Parathyroid adenoma (tissue), 2 donors: ENCODE measurements around the gene WDR70.

Experiments
- H2AFZ ChIP-seq: fragments of 300-600 bp; sonication (generic); one replicate; pipeline ENCODE4 v1.7.0; 2017; ENCODE audit warnings: antibody characterized with exemption, mild to moderate bottlenecking
- H3K27ac ChIP-seq: fragments of 300-600 bp; sonication (generic); one replicate; pipeline ENCODE4 v1.7.0; 2017
- H3K27me3 ChIP-seq: fragments of 300-600 bp; sonication (generic); one replicate; pipeline ENCODE4 v1.7.0; 2017; ENCODE audit warnings: low read length; ENCODE audit not compliant: control insufficient read depth, insufficient read depth
- H3K36me3 ChIP-seq: fragments of 300-600 bp; sonication (generic); one replicate; pipeline ENCODE4 v1.7.0; 2017; ENCODE audit warnings: low read length; ENCODE audit not compliant: control insufficient read depth, insufficient read depth
- H3K4me1 ChIP-seq: fragments of 300-600 bp; sonication (generic); one replicate; pipeline ENCODE4 v1.7.0; 2017; ENCODE audit warnings: control low read depth
- H3K4me2 ChIP-seq: fragments of 300-600 bp; sonication (generic); one replicate; pipeline ENCODE4 v1.7.0; 2017; ENCODE audit warnings: low read length
- H3K4me3 ChIP-seq: fragments of 300-600 bp; sonication (generic); one replicate; pipeline ENCODE4 v1.7.0; 2017; ENCODE audit warnings: low read depth, low read length
- H3K79me2 ChIP-seq: fragments of 300-600 bp; sonication (generic); one replicate; pipeline ENCODE4 v1.7.0; 2017; ENCODE audit warnings: control low read depth
- H3K9ac ChIP-seq: fragments of 300-600 bp; sonication (generic); one replicate; pipeline ENCODE4 v1.7.0; 2017; ENCODE audit warnings: mild to moderate bottlenecking
- H3K9me3 ChIP-seq: fragments of 300-600 bp; sonication (generic); one replicate; pipeline ENCODE4 v1.7.0; 2017; ENCODE audit warnings: low read length; ENCODE audit not compliant: control insufficient read depth
- CTCF ChIP-seq: fragments of 300-600 bp; sonication (generic); IDR thresholded peaks from one replicate; pipeline ENCODE4 v1.7.0; 2017; ENCODE audit warnings: antibody characterized with exemption, mild to moderate bottlenecking
- donor health status: primary hyperparathyroidism.

Gene WDR70

DNA sequence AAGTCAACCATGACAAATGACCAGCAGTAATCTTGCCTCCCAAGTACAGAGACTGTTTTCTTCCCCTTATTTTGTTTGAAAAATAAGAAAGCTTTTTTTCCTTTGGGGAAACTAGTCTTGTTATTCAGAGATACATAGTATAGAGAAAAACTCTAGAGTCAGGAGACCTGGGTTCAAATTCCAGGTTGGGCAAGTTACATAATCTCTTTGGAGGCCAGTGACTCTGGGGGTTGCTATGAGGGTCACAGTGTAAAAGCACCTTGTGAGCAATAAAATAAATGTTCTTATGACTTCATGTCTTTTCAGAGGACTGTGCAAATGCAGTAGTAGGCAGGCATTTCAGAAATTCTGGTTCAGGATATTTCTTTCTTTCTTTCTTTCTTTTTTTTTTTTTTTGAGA lies 389.3 kb downstream of the WDR70 start:
- Histone ChIP-seq H3K36me3 (no peaks in the 10 kb centered on the region), H2AFZ (no peak overlapping the region), H3K9ac (no peak overlapping the region), H3K9me3 (no peaks in the 10 kb centered on the region), H3K4me1 (no peaks in the 10 kb centered on the region), H3K79me2 (no peaks in the 10 kb centered on the region), H3K4me2 (no peak overlapping the region), H3K27ac (no peak overlapping the region), H3K4me3 (no peak overlapping the region), H3K27me3 (no peaks in the 10 kb centered on the region)
- no peak for TF ChIP-seq CTCF

- H3K27me3 ChIP-seq: no peaks in the 10 kb centered on the region
- TF ChIP-seq CTCF: no peak
- H3K4me1 ChIP-seq: no peaks in the 10 kb centered on the region
- no peak overlapping the region for H3K9ac ChIP-seq
- H3K4me2 ChIP-seq: no peak overlapping the region
- no peak overlapping the region for H3K27ac ChIP-seq
- H3K4me3 ChIP-seq: no peak overlapping the region
- H3K36me3 ChIP-seq: no peaks in the 10 kb centered on the region
- H3K79me2 ChIP-seq: no peaks in the 10 kb centered on the region
- no peak overlapping the region for H2AFZ ChIP-seq
- H3K9me3 ChIP-seq: no peaks in the 10 kb centered on the region
Measured at GRCh38 chr5:37769108-37769507, 390.0 kb downstream of the WDR70 start.

DNA sequence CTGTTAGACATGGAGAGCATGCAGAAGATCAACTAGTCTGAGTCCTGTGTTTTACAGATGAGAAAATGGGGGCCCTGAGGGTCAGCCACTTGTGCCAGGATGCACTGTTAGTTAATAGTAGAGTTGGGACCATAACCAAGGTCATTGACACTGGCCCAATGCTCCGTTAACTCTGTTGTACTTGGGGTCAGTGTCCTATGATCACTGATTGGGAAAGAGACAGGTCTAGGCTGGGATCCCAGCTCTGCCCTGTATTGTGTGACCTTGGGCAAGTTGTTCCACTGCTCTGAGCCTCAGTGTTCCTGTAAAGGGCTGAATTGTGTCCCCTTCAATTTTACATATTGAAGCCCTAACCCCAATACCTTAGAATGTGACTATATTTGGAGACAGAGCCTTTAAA lies 390.7 kb downstream of the WDR70 start:
- no peaks in the 10 kb centered on the region for H3K4me1 ChIP-seq
- no peak for TF ChIP-seq CTCF
- no peak overlapping the region for H3K4me3 ChIP-seq
- H3K79me2 ChIP-seq: no peaks in the 10 kb centered on the region
- H3K27me3 ChIP-seq: no peaks in the 10 kb centered on the region
- H3K9me3 ChIP-seq: no peaks in the 10 kb centered on the region
- no peaks in the 10 kb centered on the region for H3K36me3 ChIP-seq
- no peak overlapping the region for H3K9ac ChIP-seq
- H3K27ac ChIP-seq: no peak overlapping the region
- H3K4me2 ChIP-seq: no peak overlapping the region
- no peak overlapping the region for H2AFZ ChIP-seq

DNA sequence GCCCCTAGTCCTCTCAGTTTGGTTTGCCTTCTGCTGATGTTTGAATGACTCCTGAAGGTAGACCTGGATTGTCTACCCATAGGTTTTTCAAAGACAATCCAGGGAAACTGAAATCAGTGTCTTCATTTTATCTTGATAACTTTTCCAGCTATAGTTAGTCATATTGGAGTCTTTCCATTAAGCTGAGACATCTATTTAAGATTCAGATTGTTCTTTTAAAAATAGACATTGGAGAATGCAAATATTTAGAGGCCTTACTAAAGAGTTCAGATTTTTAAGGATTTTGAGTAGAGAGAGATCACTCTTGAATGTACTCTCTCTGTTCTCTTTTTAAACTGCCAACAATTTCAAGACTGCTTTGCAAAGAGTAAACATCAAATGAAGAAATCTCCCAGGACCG lies 391.7 kb downstream of the WDR70 start:
- Histone ChIP-seq H3K4me1 (no peaks in the 10 kb centered on the region), H3K9me3 (no peaks in the 10 kb centered on the region), H2AFZ (no peak overlapping the region), H3K79me2 (no peaks in the 10 kb centered on the region), H3K36me3 (no peaks in the 10 kb centered on the region), H3K4me2 (no peak overlapping the region), H3K4me3 (no peak overlapping the region), H3K27ac (no peak overlapping the region), H3K27me3 (no peaks in the 10 kb centered on the region), H3K9ac (no peak overlapping the region)
- TF ChIP-seq CTCF: no peak

DNA sequence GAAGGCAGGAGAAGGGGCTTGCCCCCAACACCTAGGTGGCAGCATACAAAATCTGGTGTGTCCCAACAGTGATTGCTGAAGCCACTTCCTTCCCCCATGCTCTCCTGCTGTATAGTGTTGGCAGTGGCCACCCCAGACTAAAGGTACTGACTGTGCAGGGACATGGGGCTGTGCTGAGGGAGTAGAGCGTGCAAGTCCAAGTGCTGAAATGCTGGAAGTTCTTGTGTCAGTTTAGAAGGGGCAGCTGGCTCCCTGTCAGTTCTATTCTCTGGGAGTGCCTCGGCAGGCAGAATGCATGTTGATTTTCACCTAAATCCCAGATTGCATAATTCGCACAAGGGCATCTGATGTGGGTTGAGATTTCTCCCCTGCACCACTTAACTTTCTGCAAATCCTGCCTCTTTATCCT lies 392.1 kb downstream of the WDR70 start:
- Histone ChIP-seq H3K4me2 (no peak overlapping the region), H3K9ac (no peak overlapping the region), H3K4me1 (no peaks in the 10 kb centered on the region), H2AFZ (no peak overlapping the region), H3K79me2 (no peaks in the 10 kb centered on the region), H3K9me3 (no peaks in the 10 kb centered on the region), H3K36me3 (no peaks in the 10 kb centered on the region), H3K4me3 (no peak overlapping the region), H3K27me3 (no peaks in the 10 kb centered on the region), H3K27ac (no peak overlapping the region)
- TF ChIP-seq CTCF: no peak
